Measurements from ENCODE around the gene USP48. TPM values are rescaled to one million over a fixed set of nuclear protein-coding genes. Genes with fewer than 3 reads are reported as not detected.

Gene USP48
- total and polyA plus RNA-seq, 2 of the 13 experiments (the other 11 are each of a cell fraction or from before 2014, with no cell fraction given) = 30.4 to 30.7 TPM

GRCh38 chr1:21668232-21668950 is 114.6 kb downstream of the USP48 start (continued):
- 0 out of 2 replicates have a peak, but pooled peaks have one; percentile 11 for TF ChIP-seq ZNF574 (CRISPR knock-in tag; IDR thresholded peaks at IDR 0.05)
- no peak for TF ChIP-seq ZNF235 (CRISPR knock-in tag; IDR thresholded peaks at IDR 0.05; ENCODE audit: borderline replicate concordance)
- TF ChIP-seq KMT2A (CRISPR knock-in tag; IDR thresholded peaks at IDR 0.05) = no peak
- no peak for TF ChIP-seq ZNF83 (CRISPR knock-in tag; IDR thresholded peaks at IDR 0.05; ENCODE audit: borderline replicate concordance)
- TF ChIP-seq MTA1 (CRISPR knock-in tag; IDR thresholded peaks at IDR 0.05; ENCODE audit: borderline replicate concordance) = peak; percentile 6; the same call in 1 of the 2 replicates
- no peak for TF ChIP-seq FOXP1 (IDR thresholded peaks at IDR 0.05)
- no peak for TF ChIP-seq FOXP1 (CRISPR knock-in tag; IDR thresholded peaks at IDR 0.05)
- TF ChIP-seq BCL3 (CRISPR knock-in tag; IDR thresholded peaks at IDR 0.05) = no peak
